Astrocyte (in vitro differentiated cells and primary cell): ENCODE measurements around the gene GPR62.

Experiments
- EZH2 ChIP-seq: IDR thresholded peaks from 2 replicates; pipeline ENCODE4 v1.6.1; 2012; ENCODE audit warnings: mild to moderate bottlenecking, low read length, inconsistent platforms; ENCODE audit not compliant: insufficient read depth
- TF ChIP-seq, protein P1 (sequence below): IDR thresholded peaks from 2 replicates; pipeline ENCODE4 v1.5.1; 2011; ENCODE audit warnings: low read depth, mild to moderate bottlenecking, inconsistent platforms, low read length, moderate library complexity; ENCODE audit not compliant: insufficient read depth

DNA sequence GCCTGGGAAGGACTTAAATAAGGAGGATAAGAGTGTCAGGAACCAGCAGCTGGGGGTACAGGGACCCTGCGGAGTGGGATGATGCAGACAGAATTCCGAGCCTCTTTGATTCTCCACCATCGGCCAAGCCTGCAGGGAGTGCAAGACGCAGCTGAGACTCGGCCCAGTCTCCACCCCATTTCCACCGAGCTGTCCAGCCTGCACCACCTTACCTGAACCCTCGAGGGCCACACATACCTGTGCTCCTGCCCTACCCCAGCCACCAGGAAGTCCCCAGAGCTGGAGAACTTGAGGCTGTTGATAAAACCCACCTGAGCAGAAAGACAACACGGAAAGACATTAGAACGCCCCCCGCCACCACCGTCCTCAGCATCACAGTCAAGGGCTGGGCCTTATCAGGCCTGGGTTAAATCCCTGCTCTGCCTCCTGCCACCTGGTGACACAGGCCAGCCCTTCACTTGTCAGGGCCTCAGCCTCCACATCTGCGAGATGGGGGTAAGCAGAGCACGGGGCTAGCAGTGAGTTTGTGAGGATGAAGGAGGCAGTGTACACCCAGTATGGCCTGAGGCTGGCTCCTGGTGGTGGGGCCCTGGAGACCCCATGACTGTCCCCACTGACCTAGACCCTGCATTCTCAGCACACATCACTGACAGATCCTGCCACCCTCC is 21.6 kb upstream of the GPR62 start:
- no peak for TF ChIP-seq EZH2
- TF ChIP-seq, protein P1, sequence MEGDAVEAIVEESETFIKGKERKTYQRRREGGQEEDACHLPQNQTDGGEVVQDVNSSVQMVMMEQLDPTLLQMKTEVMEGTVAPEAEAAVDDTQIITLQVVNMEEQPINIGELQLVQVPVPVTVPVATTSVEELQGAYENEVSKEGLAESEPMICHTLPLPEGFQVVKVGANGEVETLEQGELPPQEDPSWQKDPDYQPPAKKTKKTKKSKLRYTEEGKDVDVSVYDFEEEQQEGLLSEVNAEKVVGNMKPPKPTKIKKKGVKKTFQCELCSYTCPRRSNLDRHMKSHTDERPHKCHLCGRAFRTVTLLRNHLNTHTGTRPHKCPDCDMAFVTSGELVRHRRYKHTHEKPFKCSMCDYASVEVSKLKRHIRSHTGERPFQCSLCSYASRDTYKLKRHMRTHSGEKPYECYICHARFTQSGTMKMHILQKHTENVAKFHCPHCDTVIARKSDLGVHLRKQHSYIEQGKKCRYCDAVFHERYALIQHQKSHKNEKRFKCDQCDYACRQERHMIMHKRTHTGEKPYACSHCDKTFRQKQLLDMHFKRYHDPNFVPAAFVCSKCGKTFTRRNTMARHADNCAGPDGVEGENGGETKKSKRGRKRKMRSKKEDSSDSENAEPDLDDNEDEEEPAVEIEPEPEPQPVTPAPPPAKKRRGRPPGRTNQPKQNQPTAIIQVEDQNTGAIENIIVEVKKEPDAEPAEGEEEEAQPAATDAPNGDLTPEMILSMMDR, result no peak
